GM12892 (cell line): ENCODE measurements around the gene LAMA3.

Experiments
- POLR2A ChIP-seq: IDR thresholded peaks from 2 replicates; pipeline ENCODE4 v1.6.1; 2011; ENCODE audit warnings: low read depth, low read length, control low read depth
- POLR2AphosphoS5 ChIP-seq: IDR thresholded peaks from 2 replicates; pipeline ENCODE4 v1.6.1; 2011; ENCODE audit warnings: low read depth, low read length, control low read depth

- TF ChIP-seq POLR2AphosphoS5 = no peak
- TF ChIP-seq POLR2A = no peak
These were observed 187.0 kb downstream of the LAMA3 start for GRCh38 chr18:23875966-23876895.
